Rectal smooth muscle tissue (tissue), 1 donor: ENCODE results near the gene PTPN20.
"Not testable (repeated sequence)": the region's sequence is repeated elsewhere in the genome, so short reads cannot be mapped to it uniquely, and the experiment has no call there.

Source experiments
- H3K27ac ChIP-seq: one replicate; pipeline ENCODE4 v1.7.0; 2013; ENCODE audit warnings: low read depth, low read length, inconsistent platforms
- H3K27me3 ChIP-seq: one replicate; pipeline ENCODE4 v1.7.0; 2013; ENCODE audit warnings: low read length; ENCODE audit not compliant: control insufficient read depth, insufficient read depth
- H3K36me3 ChIP-seq: one replicate; pipeline ENCODE4 v1.7.0; 2013; ENCODE audit warnings: low read length; ENCODE audit not compliant: control insufficient read depth, insufficient read depth
- H3K4me1 ChIP-seq: one replicate; pipeline ENCODE4 v1.7.0; 2013; ENCODE audit warnings: low read length; ENCODE audit not compliant: control insufficient read depth, insufficient read depth
- H3K4me3 ChIP-seq: one replicate; pipeline ENCODE4 v1.7.0; 2013; ENCODE audit warnings: low read length
- H3K9ac ChIP-seq: one replicate; pipeline ENCODE4 v1.7.0; 2013; ENCODE audit warnings: low read length

Gene PTPN20

DNA sequence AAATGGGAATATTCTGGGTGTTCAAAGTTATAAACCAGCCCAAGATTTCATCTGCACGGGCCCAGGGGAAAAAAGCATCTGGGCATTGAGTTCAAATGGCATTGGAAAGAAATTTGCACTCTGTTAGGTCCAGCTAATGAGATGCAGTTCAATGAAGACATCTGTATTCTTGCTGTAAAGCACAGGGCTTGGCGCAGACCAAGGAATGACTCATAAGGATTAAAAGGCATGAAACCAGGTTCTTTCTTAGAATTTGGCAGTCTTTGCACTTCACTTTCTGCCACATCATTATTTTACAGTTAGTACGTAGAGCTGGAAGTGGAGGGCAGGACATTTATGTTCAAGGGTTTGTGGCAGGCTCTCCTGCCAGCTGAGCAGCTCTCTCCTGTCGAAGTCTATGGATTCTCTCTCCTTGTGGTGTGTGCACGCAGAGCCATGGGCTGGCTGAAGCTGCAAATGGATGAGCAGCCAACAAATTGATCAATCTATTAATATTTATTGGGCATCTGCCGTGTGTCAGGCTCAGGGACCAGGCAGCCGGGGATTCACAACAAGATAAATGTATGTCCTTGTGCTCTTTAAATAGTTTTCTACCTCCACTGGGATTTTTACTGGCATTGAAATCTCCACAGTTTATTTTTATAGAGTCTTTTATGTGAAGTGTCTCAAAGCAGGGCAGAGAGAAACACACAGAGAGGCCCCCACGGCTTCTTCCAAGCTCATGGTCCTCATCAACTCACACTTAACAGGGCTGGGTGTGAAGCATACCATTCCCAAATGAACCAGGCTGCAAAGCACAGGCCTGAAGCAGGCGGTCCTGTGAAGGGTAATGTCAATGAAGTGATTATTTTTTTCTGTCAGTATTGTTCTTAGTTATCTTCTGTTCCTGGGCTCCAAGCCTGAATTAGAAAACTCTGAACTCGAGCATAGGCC lies 3.8 kb upstream of the PTPN20 start:
- H3K36me3 ChIP-seq, H3K4me1 ChIP-seq, H3K4me3 ChIP-seq, H3K27ac ChIP-seq, H3K9ac ChIP-seq, H3K27me3 ChIP-seq: not testable (repeated sequence)

DNA sequence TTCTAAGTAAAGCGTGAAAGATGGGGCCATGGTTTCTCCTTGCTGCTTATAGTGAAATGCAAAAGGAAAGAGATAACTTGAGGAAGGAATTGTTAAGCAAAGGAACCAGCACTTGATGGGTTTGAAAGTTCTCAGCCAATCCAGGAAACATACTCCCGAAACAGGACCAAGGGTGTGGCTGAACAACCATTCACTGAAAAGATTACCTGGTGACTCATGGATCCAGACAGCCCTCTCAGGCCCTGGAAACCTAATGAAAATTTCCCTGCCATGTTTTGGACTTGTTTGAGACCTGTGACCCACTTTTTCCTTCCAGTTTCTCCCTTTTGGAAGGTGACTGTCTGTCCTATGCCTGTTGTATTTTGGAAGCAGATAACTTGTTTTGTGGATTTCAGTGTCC lies 11.3 kb downstream of the PTPN20 start:
- H3K4me1 ChIP-seq, H3K27me3 ChIP-seq, H3K9ac ChIP-seq, H3K27ac ChIP-seq, H3K36me3 ChIP-seq, H3K4me3 ChIP-seq: not testable (repeated sequence)

DNA sequence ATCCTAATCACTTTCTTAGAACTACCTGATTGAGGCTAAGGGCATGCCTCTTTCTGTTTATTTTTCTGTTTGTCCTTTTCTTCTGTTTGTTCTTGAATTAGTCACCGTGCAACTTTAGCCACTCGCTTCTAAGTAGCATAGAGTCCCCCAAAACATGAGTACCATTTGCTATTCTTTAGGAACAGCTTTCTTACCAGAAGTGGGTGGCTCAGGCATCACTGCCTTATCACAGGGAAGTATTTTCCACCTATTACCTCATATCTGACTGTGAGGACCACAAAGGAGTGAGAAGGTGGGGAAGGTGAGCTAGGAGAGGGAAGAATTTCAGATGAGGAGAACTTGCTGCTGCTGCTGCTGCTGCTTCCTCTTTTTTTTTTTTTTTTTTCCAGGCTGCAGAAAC lies 13.9 kb downstream of the PTPN20 start:
- not testable (repeated sequence) for H3K27me3 ChIP-seq, H3K27ac ChIP-seq, H3K9ac ChIP-seq, H3K4me1 ChIP-seq, H3K36me3 ChIP-seq, H3K4me3 ChIP-seq

DNA sequence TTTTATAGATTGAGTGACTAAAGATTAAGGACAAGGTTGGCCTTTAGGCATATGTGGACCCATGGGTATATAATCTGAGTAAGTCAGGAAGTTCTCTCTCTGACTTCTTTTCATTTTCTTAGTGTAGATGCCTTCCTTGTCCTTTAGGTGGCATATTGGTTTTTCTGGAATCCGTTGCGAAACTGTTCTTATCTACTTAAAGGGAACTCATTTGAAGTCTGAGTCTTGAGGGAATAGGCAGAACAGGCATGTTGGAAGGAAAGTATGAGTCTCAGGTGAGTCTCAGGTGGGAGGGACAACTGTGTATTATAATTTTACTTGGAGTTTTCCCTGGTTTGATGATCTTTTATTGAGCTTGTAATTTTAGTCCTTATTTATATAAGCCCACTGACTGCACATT lies 14.6 kb downstream of the PTPN20 start:
- H3K4me3 ChIP-seq, H3K4me1 ChIP-seq, H3K27me3 ChIP-seq, H3K36me3 ChIP-seq, H3K9ac ChIP-seq, H3K27ac ChIP-seq: not testable (repeated sequence)

DNA sequence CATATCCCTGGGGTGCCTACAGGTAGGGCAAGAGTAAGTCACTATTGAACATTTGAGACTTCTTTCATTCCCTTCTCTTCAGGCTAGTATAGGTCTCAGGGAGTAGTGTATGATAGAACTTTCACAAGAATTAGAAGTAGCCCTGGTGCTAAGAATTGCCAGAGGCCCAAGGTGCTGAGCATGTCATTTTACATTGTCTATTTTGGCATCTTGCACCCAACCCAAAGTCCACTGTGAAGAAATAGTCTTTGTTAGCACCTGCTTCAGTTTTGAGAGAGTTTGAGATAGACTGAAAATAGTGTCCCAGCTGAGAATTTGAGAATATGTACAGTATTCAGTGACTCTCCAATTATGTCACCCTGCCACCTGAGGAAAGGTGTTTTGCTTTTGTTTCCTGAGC lies 17.6 kb downstream of the PTPN20 start:
- not testable (repeated sequence) for H3K27me3 ChIP-seq, H3K36me3 ChIP-seq, H3K4me1 ChIP-seq, H3K27ac ChIP-seq, H3K9ac ChIP-seq, H3K4me3 ChIP-seq

DNA sequence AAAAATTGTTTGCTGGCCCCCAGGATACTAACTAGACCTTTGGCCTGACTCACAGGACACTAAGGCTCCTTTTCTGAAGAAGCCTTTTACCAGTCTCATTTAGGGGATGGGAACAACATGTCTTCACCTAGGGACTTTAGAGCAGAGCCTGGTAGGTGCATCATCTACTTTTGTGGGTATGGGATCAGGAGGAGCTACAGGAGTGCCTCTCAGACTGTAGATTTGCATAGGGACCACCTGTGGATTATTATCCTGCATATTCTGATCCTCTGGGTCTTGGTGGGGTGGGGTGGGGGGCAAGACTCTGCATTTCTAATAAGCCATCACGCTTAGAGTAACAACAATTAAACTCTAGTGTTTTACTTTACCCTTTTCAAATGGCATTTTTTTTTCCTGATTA lies 21.2 kb downstream of the PTPN20 start:
- H3K27ac ChIP-seq, H3K9ac ChIP-seq, H3K27me3 ChIP-seq, H3K4me3 ChIP-seq, H3K4me1 ChIP-seq, H3K36me3 ChIP-seq: not testable (repeated sequence)

DNA sequence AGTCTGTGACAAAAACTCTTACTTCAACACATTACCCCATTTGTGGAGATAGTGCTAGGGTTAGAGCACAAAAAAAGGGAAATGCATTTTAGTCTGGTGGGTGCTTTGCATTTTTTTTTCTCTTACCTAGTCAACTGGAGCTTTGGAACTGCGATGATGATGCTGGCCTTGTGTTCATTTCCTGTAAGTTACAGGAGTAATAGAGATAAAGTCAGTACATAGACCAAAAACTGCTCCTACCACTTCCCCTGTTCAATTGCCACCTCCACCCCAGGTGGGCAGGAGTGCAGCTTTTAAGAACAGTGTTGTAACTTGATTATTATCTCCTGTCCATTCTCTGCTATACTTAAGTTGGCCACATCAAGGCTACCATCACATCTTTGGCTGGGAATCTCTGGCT lies 29.9 kb downstream of the PTPN20 start:
- not testable (repeated sequence) for H3K27me3 ChIP-seq, H3K36me3 ChIP-seq, H3K9ac ChIP-seq, H3K27ac ChIP-seq, H3K4me3 ChIP-seq, H3K4me1 ChIP-seq

DNA sequence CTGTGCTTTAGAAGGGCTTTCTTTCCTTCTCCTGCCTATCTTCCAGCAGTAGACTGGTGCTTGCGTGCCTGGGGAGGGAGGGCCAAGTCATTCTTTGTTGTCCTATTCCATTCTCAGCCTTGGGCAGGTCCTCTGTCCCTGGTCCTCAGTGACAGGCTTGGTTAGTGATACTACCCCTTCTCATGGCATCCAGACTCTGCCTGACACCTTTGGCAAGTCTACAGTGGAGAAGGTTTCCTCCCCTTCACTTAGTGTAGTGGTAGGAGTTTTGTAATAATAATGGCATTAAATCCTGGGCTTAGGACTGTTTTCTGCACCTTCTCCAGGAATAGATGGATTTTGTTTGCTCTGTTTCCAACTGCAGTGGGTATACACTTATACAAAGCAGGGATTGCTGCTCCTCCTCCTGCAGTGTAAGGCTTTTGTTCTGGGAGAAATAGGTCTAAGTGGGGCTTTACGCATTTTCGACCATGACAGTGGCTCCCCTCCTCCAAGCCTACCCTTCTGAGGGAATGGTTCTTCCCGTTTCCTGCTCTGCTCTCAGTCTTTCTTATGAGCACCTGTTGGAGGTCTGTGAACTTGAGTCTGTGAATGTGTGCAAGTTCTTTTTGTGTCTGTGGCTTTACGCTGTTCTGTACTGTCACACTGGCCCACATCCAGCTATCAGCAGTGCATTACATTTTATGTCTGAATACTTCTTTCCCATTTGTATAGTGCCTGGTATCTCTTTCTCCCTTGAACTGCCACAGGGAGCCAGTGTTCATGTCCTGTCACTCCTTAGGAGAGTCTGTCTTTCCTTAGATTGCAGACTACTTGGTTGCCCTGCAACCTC lies 37.7 kb downstream of the PTPN20 start:
- not testable (repeated sequence) for H3K36me3 ChIP-seq, H3K4me3 ChIP-seq, H3K27ac ChIP-seq, H3K9ac ChIP-seq, H3K27me3 ChIP-seq, H3K4me1 ChIP-seq

DNA sequence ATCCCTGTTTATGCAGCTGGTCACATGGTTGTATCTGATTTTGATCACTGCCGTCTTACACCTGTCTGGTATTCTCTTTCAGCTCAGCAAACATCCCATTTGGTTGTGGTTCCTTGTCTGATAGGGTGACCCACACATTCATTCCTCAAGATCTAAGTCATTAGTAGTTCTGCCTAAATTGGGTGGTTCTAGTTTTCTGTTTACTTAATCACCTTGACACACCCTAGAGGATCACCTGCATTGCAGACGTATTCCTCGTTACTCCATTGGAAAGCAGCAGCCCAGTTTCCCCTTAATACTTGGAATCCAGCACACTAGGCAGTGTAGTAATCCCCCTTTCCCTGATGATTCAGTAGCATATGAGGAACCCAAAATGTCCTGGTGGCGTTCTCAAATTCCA lies 41.3 kb downstream of the PTPN20 start:
- H3K36me3 ChIP-seq, H3K27me3 ChIP-seq, H3K4me1 ChIP-seq, H3K27ac ChIP-seq, H3K9ac ChIP-seq, H3K4me3 ChIP-seq: not testable (repeated sequence)

DNA sequence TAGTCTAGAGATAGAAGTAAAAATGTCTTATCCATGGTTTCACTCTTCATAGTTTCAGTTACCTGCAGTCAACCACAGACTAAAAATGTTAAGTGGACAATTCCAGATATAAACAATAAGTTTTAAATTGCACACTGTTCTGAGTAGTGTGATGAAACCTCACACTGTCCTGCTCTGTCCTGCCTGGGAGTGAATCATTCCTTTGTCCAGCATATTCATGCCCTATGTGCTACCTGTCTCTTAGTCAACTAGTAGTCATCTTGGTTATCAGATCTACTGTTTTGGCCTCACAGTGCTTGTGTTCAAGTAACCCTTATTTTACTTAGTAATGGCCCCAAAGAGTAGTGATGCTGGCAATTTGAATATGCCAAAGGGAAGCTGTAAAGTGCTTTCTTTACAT lies 49.5 kb downstream of the PTPN20 start:
- H3K9ac ChIP-seq, H3K27ac ChIP-seq, H3K4me1 ChIP-seq, H3K36me3 ChIP-seq, H3K27me3 ChIP-seq, H3K4me3 ChIP-seq: not testable (repeated sequence)

DNA sequence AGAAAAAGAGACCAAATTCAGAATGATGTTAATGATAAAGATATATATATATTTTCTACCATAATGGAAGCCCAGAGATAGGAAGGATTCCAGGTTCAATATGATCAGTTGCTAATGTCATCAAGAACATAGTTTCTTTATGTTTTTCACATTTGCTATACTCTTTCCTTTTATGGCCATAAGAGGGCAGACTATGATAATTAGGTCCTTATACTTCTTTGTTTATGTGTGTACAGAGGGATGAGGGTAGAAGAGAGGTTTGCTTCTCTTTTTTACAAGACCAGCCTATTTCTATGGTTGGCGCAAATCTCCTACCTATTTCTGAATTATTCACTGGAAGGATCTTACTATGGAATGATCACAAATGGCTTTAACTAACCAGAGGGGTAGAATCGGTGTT lies 52.1 kb downstream of the PTPN20 start:
- H3K9ac ChIP-seq, H3K4me1 ChIP-seq, H3K4me3 ChIP-seq, H3K36me3 ChIP-seq, H3K27me3 ChIP-seq, H3K27ac ChIP-seq: not testable (repeated sequence)

DNA sequence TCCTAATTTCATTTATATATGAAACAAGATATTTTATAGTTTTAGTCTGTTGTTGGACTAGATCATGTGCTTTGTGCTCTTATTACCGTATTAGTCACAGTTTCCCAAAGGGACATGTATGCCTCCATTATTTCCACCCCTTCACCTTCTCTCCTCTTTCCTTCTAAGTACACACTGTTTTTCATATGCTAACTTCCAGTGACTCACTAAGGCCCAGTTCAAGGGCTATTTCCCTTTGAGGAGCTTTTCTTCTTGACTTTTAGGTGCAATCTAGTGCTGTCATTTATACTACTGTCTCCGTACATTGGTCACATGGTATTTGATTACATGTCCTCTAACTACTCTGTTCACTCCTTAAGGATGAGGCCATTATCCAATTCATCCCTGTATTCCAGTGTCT lies 55.8 kb downstream of the PTPN20 start:
- H3K27me3 ChIP-seq, H3K36me3 ChIP-seq, H3K27ac ChIP-seq, H3K4me3 ChIP-seq, H3K9ac ChIP-seq, H3K4me1 ChIP-seq: not testable (repeated sequence)

DNA sequence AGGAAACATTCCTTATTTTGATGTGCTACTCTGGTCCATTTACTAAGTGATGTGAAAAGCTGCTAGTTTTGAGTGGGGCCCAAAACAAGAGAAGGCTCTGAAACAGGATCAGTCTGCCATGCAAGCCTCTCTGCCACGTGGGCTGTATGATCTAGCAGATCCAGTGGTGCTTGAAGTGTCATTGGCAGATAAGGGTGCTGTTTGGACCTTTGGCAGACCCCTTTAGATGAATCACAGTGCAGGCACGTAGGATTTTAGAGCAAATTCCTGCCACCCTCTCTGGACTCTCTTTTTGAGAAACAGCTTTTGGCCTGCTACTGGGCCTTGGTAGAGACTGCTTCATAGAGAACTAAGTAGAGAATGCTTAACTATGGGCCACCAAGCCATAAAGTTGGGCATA lies 69.0 kb downstream of the PTPN20 start:
- H3K4me3 ChIP-seq, H3K27ac ChIP-seq, H3K9ac ChIP-seq, H3K36me3 ChIP-seq, H3K4me1 ChIP-seq, H3K27me3 ChIP-seq: not testable (repeated sequence)
